Stimulated activated effector memory CD8-positive, alpha-beta T cell treated with anti-CD3 and anti-CD28 coated beads, Interleukin-12 subunit alpha, Interleukin-12 subunit beta, amount 100 ng/mL, for 72 hours (primary cell): ENCODE results near the gene ABI1.
A peak's percentile ranks its signal among the peaks of the same experiment; 100 is the strongest.

Source experiments
- ATAC-seq: fragments of 150-1000 bp; cut with Tn5 transposase; 2 replicates; pipeline ENCODE4 v1.10.0; 2021
- DNase-seq, 2 donors: peaks; one replicate each; pipeline ENCODE4 v3.0.0; 2021 to 2022; ENCODE audit warnings: low spot score in 2 of 2
- H3K27ac Mint-ChIP-seq: one replicate; pipeline ENCODE4 v1.8.0; 2022; ENCODE audit warnings: mild to moderate bottlenecking, mixed read lengths
- H3K36me3 Mint-ChIP-seq: one replicate; pipeline ENCODE4 v1.8.0; 2022; ENCODE audit warnings: mild to moderate bottlenecking, mixed read lengths
- H3K4me1 Mint-ChIP-seq: one replicate; pipeline ENCODE4 v1.8.0; 2022; ENCODE audit warnings: mixed read lengths
- H3K4me3 Mint-ChIP-seq: one replicate; pipeline ENCODE4 v1.8.0; 2022; ENCODE audit warnings: mild to moderate bottlenecking, mixed read lengths
- H3K9me3 Mint-ChIP-seq: one replicate; pipeline ENCODE4 v1.8.0; 2022; ENCODE audit warnings: mixed read lengths

Gene ABI1

DNA sequence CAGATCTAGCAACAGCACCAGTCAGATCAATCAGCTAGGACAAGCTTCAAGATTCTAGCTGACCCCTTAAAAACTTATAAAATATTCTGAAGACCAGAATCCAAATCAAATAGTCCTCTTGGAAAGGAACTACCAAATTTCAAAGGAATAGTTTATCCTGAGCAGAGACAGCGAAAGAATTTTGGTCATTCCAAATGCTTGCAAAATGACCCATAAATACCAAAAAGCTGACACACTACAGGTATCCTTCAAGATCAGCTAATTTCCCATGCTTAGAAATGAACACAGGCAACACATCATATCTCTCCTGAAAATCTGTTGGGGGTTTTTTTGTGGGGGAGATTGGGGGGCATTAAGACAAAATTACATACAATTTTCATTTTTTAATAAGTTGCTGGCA, 84.5 kb downstream of the ABI1 start:
- Mint-ChIP-seq H3K9me3 (no peaks in the 10 kb centered on the region), H3K36me3 (peaks cover 28% of the 10 kb centered on the region), H3K4me1 (peaks cover 56% of the 10 kb centered on the region), H3K4me3 (no peak overlapping the region), H3K27ac (peak overlapping the region; percentile 72)
- no peak for DNase-seq
- ATAC-seq, result no peak

DNA sequence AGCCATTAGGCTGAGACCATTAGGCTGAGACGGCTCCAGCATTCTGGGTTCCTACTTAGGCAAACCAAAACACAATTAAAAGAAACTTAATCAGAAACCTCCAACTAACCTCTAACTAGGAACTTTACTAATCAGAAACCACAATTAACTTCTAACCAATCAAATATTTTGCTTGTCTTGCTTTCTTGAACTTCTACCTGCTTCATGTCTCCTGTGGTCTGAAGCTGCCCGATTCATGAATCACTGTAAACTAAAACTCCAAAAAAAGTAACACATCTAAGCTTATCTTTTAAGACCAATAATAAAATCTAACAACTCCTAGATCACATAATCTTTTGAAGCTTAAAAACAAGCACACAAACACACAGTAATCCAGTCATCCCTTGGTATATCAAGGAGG, 87.1 kb downstream of the ABI1 start:
- no peak for DNase-seq
- Mint-ChIP-seq H3K9me3 (no peaks in the 10 kb centered on the region), H3K4me3 (no peak overlapping the region), H3K27ac (no peak overlapping the region), H3K36me3 (peaks cover 51% of the 10 kb centered on the region), H3K4me1 (peaks cover 32% of the 10 kb centered on the region)
- no peak for ATAC-seq

DNA sequence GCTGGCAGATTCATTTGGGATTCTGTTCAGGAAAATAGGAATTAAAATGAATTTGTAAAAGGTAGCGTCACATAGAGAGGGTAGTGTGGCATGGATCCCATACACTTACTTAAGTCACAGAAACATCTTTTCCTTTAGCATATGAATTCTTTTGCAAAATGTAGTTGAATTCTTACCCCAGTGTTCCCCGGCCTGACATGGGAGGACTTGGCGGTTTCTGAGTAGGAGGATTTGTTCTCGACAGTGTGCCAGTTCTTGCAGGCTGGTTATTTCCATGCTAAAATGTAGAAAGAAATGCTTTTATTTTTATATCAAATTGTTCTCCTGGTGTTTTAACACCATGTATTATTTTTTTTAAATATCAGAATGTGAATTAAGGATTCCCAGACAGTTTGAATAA, 90.7 kb downstream of the ABI1 start:
- peaks cover 60% of the 10 kb centered on the region for H3K36me3 Mint-ChIP-seq
- no peak overlapping the region for H3K4me3 Mint-ChIP-seq
- no peak overlapping the region for H3K27ac Mint-ChIP-seq
- DNase-seq (no peak), ATAC-seq (no peak)
- H3K9me3 Mint-ChIP-seq, result no peaks in the 10 kb centered on the region
- peaks cover 11% of the 10 kb centered on the region for H3K4me1 Mint-ChIP-seq

DNA sequence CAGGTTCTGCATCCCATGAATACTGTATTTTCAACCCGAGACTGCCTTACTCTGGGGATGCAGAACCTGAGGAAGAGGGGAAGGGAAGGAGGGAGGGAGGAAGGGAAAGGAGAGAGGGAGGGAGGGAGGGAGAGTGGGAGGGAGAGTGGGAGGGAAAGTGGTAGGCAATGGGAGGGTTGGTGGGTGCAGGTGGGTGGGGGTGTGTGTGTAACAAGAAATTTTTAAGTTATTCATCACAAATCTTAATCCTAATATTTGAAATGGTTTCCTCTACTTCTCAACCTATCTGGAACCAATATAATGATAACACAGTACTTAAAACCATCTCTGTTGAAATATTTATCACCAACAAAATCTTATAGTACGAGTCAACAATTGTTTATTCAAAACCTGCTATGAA, 95.2 kb downstream of the ABI1 start:
- ATAC-seq, result no peak
- H3K27ac Mint-ChIP-seq, result no peak overlapping the region
- no peak for DNase-seq
- H3K4me1 Mint-ChIP-seq, result no peaks in the 10 kb centered on the region
- no peaks in the 10 kb centered on the region for H3K9me3 Mint-ChIP-seq
- H3K4me3 Mint-ChIP-seq, result no peak overlapping the region
- peaks cover 96% of the 10 kb centered on the region for H3K36me3 Mint-ChIP-seq

DNA sequence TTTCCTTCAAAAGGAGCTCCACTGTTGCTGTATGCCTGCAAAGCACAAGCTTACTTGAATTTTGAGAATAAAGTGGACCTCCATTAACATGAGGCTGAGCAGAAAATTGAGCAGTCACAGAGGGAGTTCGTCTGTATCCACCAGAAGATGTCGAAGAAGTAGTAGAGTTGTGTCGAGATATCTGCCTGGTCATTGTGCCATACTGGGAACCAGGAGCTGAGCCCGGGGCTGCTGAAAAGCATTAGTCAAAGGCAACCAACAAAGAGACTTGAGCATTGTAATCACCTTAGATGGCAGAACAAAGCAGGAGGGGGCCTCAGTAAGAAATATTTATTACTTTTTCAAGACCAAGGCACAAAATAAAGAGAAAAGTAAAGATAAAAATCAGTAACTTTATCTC, 101.8 kb downstream of the ABI1 start:
- ATAC-seq (no peak), DNase-seq (no peak)
- H3K4me3 Mint-ChIP-seq, result no peak overlapping the region
- H3K9me3 Mint-ChIP-seq, result no peaks in the 10 kb centered on the region
- H3K4me1 Mint-ChIP-seq, result peaks cover 5% of the 10 kb centered on the region
- peak overlapping the region; percentile 62 for H3K27ac Mint-ChIP-seq
- H3K36me3 Mint-ChIP-seq, result peaks cover 87% of the 10 kb centered on the region

DNA sequence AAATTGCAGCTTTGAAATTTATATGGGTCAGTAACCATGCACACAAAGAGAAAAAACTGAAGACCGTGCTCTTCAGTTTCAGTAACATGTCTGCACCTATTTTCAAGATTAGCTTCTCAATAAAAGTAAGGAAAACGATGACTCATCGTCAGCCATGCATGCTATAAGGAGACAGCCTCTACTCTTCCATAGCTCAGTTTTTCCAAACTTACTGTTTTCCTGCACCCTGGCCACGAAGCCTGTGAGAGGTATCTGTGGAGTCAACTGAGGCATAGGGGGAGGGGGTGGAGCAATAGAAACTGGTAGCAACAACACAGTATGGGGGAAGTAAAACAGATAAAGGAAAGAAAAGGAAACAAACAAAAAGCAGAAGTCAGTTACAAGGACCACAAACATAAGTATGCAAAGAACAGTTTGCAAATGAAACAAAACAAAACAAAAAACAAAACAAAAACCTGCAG, 105.3 kb downstream of the ABI1 start:
- no peak for ATAC-seq
- H3K9me3 Mint-ChIP-seq, result no peaks in the 10 kb centered on the region
- no peak for DNase-seq
- H3K4me3 Mint-ChIP-seq, result no peak overlapping the region
- peaks cover 5% of the 10 kb centered on the region for H3K4me1 Mint-ChIP-seq
- H3K27ac Mint-ChIP-seq, result peak overlapping the region; percentile 47
- H3K36me3 Mint-ChIP-seq, result peaks cover 73% of the 10 kb centered on the region

DNA sequence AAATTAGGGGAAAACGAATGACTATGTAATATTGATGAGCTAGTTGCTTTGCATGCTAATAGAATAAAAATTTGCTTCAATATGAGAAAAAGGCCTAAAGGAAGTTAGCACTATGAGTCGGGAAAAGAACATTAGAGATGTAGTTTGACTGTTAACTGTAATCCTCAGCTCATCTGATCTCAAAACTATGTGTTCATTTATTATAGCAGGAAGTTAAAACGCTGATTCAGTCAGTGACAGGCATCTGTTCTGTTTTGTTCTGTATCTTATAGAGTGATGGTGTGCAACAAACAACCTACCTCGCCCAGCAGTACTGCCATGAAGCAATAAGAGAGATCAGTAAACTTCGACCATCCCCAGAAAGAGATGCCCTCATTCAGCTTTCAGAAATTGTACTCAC, 114.7 kb downstream of the ABI1 start:
- Mint-ChIP-seq H3K4me3 (no peak overlapping the region), H3K36me3 (peaks cover 100% of the 10 kb centered on the region), H3K4me1 (peaks cover 23% of the 10 kb centered on the region), H3K9me3 (no peaks in the 10 kb centered on the region), H3K27ac (peak overlapping the region; percentile 85)
- DNase-seq (no peak), ATAC-seq (no peak)

DNA sequence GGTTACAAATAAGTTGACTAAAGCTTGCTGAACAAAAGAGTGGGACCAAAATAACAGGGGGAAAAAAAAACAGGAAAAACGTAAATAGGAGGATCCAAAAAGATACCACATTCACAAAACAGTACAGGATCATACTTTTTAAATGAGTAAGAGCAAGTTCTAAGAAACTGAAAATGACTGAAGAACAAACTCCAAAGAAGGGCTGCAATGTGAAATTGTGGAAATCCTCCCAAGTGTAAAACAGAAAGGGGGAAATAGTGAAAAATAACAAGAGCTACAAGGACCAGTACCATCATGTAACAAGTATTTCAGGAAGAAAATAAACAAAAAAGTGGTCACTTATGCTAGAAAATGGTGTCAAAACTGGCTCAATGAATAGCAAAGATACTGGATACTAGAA, 116.9 kb downstream of the ABI1 start:
- peaks cover 42% of the 10 kb centered on the region for H3K4me1 Mint-ChIP-seq
- peaks cover 100% of the 10 kb centered on the region for H3K36me3 Mint-ChIP-seq

DNA sequence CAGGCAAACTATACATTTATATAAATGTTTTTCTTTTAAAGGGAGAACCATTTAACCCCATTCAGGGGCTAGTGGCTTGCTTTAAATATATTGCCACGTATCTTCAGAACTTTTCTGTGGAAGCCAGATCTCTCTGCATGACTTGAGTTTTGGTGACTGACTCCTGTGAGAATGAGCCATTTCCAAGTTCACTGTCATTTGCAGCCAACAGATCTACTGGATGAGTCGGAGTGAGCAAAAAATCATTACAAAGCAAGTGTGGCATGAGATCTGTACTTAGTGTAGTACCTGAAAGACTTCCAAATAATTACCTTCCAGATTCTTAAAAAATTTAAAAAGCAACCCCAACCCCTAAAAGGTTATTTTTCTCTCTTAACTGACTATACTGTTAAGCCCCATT, 117.7 kb downstream of the ABI1 start:
- DNase-seq, result no peak
- Mint-ChIP-seq H3K36me3 (peaks cover 100% of the 10 kb centered on the region), H3K4me1 (peaks cover 49% of the 10 kb centered on the region), H3K4me3 (no peak overlapping the region), H3K27ac (peak overlapping the region; percentile 99), H3K9me3 (no peaks in the 10 kb centered on the region)
- no peak for ATAC-seq

More for the DNA sequence above, 116.9 kb downstream of the ABI1 start:
- no peaks in the 10 kb centered on the region for H3K9me3 Mint-ChIP-seq
- no peak overlapping the region for H3K4me3 Mint-ChIP-seq
- ATAC-seq (no peak), DNase-seq (no peak)
- peak overlapping the region; percentile 99 for H3K27ac Mint-ChIP-seq

DNA sequence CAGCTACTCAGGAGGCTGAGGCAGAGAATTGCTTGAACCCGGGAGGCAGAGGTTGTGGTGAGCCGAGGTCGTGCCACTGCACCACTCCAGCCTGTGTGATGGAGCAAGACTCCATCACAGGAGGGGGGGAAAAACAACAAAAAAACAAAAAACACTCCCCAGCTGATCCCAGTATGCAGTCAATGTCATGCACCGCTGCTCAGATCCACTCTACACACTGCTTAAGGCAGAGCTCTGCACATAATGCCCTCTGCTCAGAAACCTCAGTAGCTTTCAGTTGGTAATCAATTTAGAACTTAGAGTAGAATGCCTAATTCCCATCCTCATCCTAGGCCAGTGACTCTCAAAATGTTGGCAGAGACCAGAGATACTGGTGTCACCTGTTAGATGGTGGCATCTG, 119.4 kb downstream of the ABI1 start:
- peaks cover 62% of the 10 kb centered on the region for H3K4me1 Mint-ChIP-seq
- H3K4me3 Mint-ChIP-seq, result peak overlapping the region; percentile 62
- H3K27ac Mint-ChIP-seq, result peak overlapping the region; percentile 99

DNA sequence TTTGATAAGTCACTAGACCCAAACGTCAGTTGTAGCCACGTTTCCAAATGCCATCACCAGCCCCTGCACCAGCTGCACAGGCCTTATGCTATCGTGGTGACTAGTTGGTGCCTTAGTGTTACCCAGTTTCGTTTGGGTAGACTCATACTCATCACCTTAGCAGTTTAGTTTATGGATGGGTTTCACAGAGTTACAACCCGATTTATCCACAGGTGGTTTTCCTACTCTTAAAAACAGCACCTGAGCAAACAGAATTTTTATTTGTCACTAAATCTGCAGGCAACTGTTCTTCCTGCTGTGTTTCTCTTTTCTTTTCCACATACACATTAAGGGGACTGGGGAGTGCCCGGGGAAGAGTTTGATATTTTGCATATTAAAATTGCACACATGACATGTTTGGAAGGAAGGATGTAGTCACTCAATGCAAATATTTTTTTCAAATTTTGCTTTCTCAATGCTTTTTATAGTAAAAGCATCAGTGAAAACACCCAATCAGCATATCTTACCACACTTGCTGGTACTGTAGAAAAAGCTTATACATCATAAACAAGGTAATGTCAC, 121.6 kb downstream of the ABI1 start:
- H3K4me3 Mint-ChIP-seq, result peak overlapping the region; percentile 62
- no peak for DNase-seq
- H3K36me3 Mint-ChIP-seq, result peaks cover 100% of the 10 kb centered on the region
- peaks cover 64% of the 10 kb centered on the region for H3K4me1 Mint-ChIP-seq
- ATAC-seq, result peak; percentile 75
- H3K27ac Mint-ChIP-seq, result peak overlapping the region; percentile 99
- H3K9me3 Mint-ChIP-seq, result no peaks in the 10 kb centered on the region

More for the DNA sequence above, 119.4 kb downstream of the ABI1 start:
- Mint-ChIP-seq H3K9me3 (no peaks in the 10 kb centered on the region), H3K36me3 (peaks cover 100% of the 10 kb centered on the region)
- no peak for DNase-seq
- ATAC-seq, result no peak

DNA sequence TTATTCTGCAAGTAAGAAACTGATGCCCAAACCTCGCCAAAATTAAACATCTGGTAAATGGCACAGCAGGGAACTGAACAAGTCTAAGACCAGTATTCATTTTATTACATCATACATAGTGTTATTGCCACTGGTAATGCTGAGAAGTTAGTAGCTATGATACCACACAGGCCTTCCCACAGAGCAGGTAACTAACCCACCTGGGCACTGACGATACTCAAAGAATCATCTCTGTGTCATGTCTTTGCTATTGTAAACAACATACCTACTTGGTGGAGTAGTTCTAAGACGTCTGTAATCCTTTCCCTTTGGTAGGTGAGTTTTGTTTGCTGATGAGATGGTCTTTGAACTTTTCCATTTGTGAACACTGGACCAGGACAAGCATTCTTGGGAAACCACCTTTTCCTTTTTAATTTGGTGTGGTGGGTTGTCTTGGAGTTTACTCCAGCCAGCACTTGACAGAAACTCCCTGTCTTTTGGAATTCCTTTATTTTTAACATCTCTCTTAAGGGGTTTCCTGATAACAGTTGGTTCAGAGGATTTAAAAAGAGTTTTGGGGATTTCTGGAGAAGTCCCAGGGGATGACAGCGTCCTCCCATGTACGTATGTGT, 122.4 kb downstream of the ABI1 start:
- ATAC-seq, result no peak
- H3K27ac Mint-ChIP-seq, result peak overlapping the region; percentile 99
- H3K9me3 Mint-ChIP-seq, result no peaks in the 10 kb centered on the region
- peaks cover 96% of the 10 kb centered on the region for H3K36me3 Mint-ChIP-seq
- H3K4me1 Mint-ChIP-seq, result peaks cover 57% of the 10 kb centered on the region
- DNase-seq, result no peak
- peak overlapping the region; percentile 62 for H3K4me3 Mint-ChIP-seq

DNA sequence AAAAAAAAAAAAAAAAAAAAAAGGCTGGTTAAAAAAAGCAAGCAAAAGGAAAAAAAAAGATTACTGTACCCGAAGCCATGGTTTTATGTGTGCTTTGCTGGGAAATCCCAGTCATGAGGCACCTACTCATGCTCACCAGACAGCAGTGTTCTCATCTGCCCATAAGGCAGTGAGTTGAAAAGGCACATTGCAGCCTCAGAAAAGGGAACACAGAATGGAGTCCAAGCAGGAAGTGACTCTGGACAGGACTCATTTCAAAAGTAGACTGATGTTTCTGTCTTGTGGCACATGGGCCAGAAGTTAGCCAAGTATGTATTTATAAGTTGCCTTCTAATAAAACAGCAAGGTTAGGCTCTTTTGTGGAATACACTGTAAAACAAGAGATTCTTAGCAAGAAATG, 123.0 kb downstream of the ABI1 start:
- peak; percentile 91 for ATAC-seq
- Mint-ChIP-seq H3K27ac (peak overlapping the region; percentile 99), H3K36me3 (peaks cover 96% of the 10 kb centered on the region), H3K4me1 (peaks cover 50% of the 10 kb centered on the region), H3K4me3 (peak overlapping the region; percentile 62), H3K9me3 (no peaks in the 10 kb centered on the region)
- DNase-seq, result peak; percentile 19 to 70

DNA sequence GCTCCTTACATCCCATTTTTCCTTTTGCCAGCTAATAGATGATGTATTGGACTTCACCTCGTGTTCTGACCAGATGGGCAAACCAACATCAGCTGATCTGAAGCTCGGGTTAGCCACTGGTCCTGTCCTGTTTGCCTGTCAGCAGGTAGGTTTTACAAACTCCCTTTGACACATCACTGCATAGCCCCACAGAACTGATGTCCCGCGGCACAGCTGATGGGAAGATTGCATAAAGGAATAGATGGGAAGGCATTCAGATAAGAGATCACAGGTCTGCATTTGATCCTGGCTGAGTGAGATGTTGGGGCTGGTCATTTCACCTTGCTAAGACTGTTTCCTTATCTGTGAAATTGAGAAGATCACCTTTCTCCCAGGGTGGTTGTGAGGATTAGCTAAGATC, 125.3 kb downstream of the ABI1 start:
- DNase-seq (no peak), ATAC-seq (no peak)
- Mint-ChIP-seq H3K27ac (peak overlapping the region; percentile 99), H3K36me3 (peaks cover 92% of the 10 kb centered on the region), H3K4me3 (no peak overlapping the region), H3K4me1 (peaks cover 37% of the 10 kb centered on the region), H3K9me3 (no peaks in the 10 kb centered on the region)

DNA sequence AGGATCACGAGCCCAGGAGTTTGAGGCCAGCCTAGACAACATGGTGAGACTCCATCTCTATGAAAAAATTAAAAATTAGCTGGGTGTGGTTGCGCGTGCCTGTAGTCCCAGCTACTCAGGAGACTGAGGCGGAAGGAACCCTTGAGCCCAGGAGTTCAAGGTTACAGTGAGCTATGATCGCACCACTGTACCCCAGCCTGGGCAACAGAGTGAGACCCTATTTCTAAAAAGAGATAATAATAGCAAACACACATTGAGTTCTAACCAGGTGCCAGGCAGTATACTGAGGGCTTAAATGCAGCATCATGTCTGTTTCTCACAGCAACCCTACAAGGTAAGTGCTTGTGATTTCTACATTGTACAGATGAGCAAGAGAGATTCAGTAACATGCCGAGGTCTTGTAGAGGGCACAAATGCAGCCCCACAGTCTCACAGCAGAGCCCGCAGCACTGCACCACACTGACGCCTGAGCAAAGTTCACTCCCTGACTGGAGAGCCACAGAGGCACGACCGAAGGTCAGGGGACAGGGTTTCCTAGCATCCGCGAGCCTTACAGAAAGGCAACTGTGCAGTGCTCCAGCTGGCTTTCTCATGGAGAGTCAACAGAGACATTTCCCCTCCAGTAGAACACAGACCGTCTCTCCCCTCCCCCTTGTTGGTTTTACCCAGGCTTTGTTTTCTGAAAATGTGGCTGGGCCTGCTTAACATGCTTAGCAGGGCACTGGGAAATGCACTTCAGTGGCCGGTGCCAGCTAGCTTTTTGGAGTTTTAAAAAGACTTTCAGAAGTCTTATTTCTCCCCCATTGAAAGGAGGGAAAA, 126.8 kb downstream of the ABI1 start:
- Mint-ChIP-seq H3K27ac (peak overlapping the region; percentile 99), H3K9me3 (no peaks in the 10 kb centered on the region), H3K4me3 (no peak overlapping the region), H3K36me3 (peaks cover 92% of the 10 kb centered on the region), H3K4me1 (peaks cover 25% of the 10 kb centered on the region)
- DNase-seq, result no peak
- no peak for ATAC-seq

DNA sequence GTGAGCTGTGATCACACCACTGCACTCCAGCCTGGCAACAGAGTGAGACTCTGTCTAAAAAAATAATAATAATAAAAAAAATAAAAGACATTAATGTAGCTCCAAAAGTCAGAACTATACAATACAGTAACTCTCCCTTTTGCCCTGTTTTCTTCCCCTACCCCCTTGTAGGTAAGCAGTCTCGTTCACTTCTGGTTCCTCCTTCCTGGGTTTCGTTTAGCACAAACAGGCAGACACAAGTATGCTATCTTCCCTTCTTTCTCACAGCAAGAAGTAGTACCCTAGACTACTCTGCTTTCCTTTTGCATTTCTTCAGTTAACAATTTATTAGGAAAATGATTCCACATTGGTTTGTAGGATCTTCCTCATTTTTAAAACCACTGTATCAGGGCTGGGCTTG, 130.2 kb downstream of the ABI1 start:
- peaks cover 92% of the 10 kb centered on the region for H3K36me3 Mint-ChIP-seq
- no peak overlapping the region for H3K4me3 Mint-ChIP-seq
- no peaks in the 10 kb centered on the region for H3K9me3 Mint-ChIP-seq
- ATAC-seq (no peak), DNase-seq (no peak)
- H3K4me1 Mint-ChIP-seq, result peaks cover 6% of the 10 kb centered on the region
- no peak overlapping the region for H3K27ac Mint-ChIP-seq
